CD4-positive, alpha-beta T cell (primary cell): ENCODE data around the gene TEKT3. TPM values are rescaled to one million over a fixed set of nuclear protein-coding genes. Genes with fewer than 3 reads are reported as not detected.

ENCODE experiments used
- ATAC-seq: fragments of 200-7000 bp; cut with Tn5 transposase; one replicate; pipeline ENCODE4 v1.10.0; 2022; ENCODE audit warnings: mild to moderate bottlenecking; ENCODE audit not compliant: poor library complexity
- CTCF ChIA-PET: fragments of 350-600 bp; sonication (Branson Sonifier 250); formaldehyde crosslinking; loops from one replicate; lab custom pipeline; 2021; ENCODE audit warnings: antibody characterized with exemption, inconsistent platforms; lab: Charles Lee
- POLR2A ChIA-PET: fragments of 350-600 bp; sonication (Branson Sonifier 250); formaldehyde crosslinking; loops from one replicate; lab custom pipeline; 2021; ENCODE audit warnings: antibody characterized with exemption, inconsistent platforms; lab: Charles Lee
- DNase-seq, 14 experiments: peaks; one replicate each; pipeline ENCODE4 v3.0.0-alpha.2; 2013 to 2020; ENCODE audit warnings: mixed read lengths in 2 of 14
- H3K27ac ChIP-seq, 2 donors: one replicate each; pipeline versions ENCODE4 v1.5.1 to v1.7.0; 2013; ENCODE audit warnings: low read length in 2 of 2, low read depth in 1 of 2, mild to moderate bottlenecking in 1 of 2
- H3K27me3 ChIP-seq, 2 experiments: 1 replicate in 1 of 2; 2 replicates in 1 of 2; pipeline versions ENCODE4 v1.6.1 to v1.7.0; 2013; ENCODE audit warnings: low read length in 2 of 2, control low read depth in 1 of 2, mild to moderate bottlenecking in 1 of 2, moderate library complexity in 1 of 2; ENCODE audit not compliant: insufficient read depth in 2 of 2, control insufficient read depth in 1 of 2
- H3K36me3 ChIP-seq: one replicate; pipeline ENCODE4 v1.6.1; 2013; ENCODE audit warnings: low read length, control low read depth; ENCODE audit not compliant: insufficient read depth
- H3K4me1 ChIP-seq: one replicate; pipeline ENCODE4 v1.6.1; 2013; ENCODE audit warnings: low read length, control low read depth; ENCODE audit not compliant: insufficient read depth
- H3K4me3 ChIP-seq: one replicate; pipeline ENCODE4 v1.5.1; 2013; ENCODE audit warnings: mild to moderate bottlenecking, low read length, moderate library complexity
- H3K9me3 ChIP-seq, 2 experiments: 1 replicate in 1 of 2; 2 replicates in 1 of 2; pipeline versions ENCODE4 v1.6.1 to v1.7.0; 2013; ENCODE audit warnings: low read length in 2 of 2, mild to moderate bottlenecking in 2 of 2, control low read depth in 1 of 2, moderate library complexity in 1 of 2; ENCODE audit not compliant: control insufficient read depth in 1 of 2, insufficient read depth in 1 of 2
- H3K27ac Mint-ChIP-seq: one replicate; pipeline ENCODE4 v1.8.0; 2020; ENCODE audit warnings: mixed read lengths
- H3K27me3 Mint-ChIP-seq: one replicate; pipeline ENCODE4 v1.8.0; 2021; ENCODE audit warnings: mixed read lengths
- H3K36me3 Mint-ChIP-seq: one replicate; pipeline ENCODE4 v1.8.0; 2021; ENCODE audit warnings: low read depth, mixed read lengths
- H3K4me1 Mint-ChIP-seq: one replicate; pipeline ENCODE4 v1.8.0; 2021; ENCODE audit warnings: low read depth, mixed read lengths
- H3K4me3 Mint-ChIP-seq: one replicate; pipeline ENCODE4 v1.8.0; 2020; ENCODE audit warnings: mild to moderate bottlenecking, mixed read lengths
- H3K9me3 Mint-ChIP-seq: one replicate; pipeline ENCODE4 v1.8.0; 2020; ENCODE audit warnings: mixed read lengths
- CTCF ChIP-seq: fragments of 200-600 bp; IDR thresholded peaks from one replicate; pipeline ENCODE4 v1.8.0; 2022; ENCODE audit warnings: antibody characterized with exemption, mild to moderate bottlenecking
- intact Hi-C, 2 experiments: fragments of 100-400 bp; cut with DNase I in 1 of 2; cut with micrococcal nuclease in 1 of 2; formaldehyde crosslinking; loops; one replicate each; pipeline versions ENCODE4 v1.15.1 to v1.9.0; 2023 to 2025; cut with DNase I, micrococcal nuclease
- total RNA-seq, 174 experiments: library from RNA in 2 of 174; stranded (reverse) in 2 of 174; gene quantifications; one replicate each; pipeline ENCODE4 v1.2.3 and lab custom pipeline; 2021 to 2026

The TEKT3 gene
- total RNA-seq, 2 experiments from 2014 or later: not detected

- H3K36me3 ChIP-seq: no peaks in the 10 kb centered on the region
- H3K9me3 ChIP-seq: no peaks in the 10 kb centered on the region
- Mint-ChIP-seq H3K36me3 (no peaks in the 10 kb centered on the region), H3K4me3 (no peak overlapping the region), H3K27me3 (peaks cover 44% of the 10 kb centered on the region), H3K4me1 (no peaks in the 10 kb centered on the region), H3K27ac (no peak overlapping the region), H3K9me3 (no peaks in the 10 kb centered on the region)
- intact Hi-C loops: no loop called here
- POLR2A ChIA-PET: no interaction called here
- peaks cover 23% of the 10 kb centered on the region in 2 experiments for H3K27me3 ChIP-seq
- ATAC-seq: no peak
- CTCF ChIA-PET: no interaction called here
- H3K4me3 ChIP-seq: no peak overlapping the region
- TF ChIP-seq CTCF: no peak
- no peak for DNase-seq
- no peaks in the 10 kb centered on the region for H3K4me1 ChIP-seq
- no peak overlapping the region for H3K27ac ChIP-seq
Observed at GRCh38 chr17:15268461-15268860, 72.9 kb downstream of the TEKT3 start.

GRCh38 chr17:15267996-15268395 lies 73.4 kb downstream of the TEKT3 start:
- Mint-ChIP-seq H3K27ac (no peak overlapping the region), H3K36me3 (no peaks in the 10 kb centered on the region), H3K9me3 (no peaks in the 10 kb centered on the region), H3K4me1 (no peaks in the 10 kb centered on the region), H3K4me3 (no peak overlapping the region), H3K27me3 (peaks cover 47% of the 10 kb centered on the region)
- Histone ChIP-seq H3K9me3 (peaks cover 0 to 3% of the 10 kb centered on the region in 2 experiments), H3K36me3 (no peaks in the 10 kb centered on the region), H3K4me3 (no peak overlapping the region), H3K27ac (no peak overlapping the region), H3K27me3 (peaks cover 26 to 27% of the 10 kb centered on the region in 2 experiments), H3K4me1 (no peaks in the 10 kb centered on the region)
- POLR2A ChIA-PET: no interaction called here
- intact Hi-C loops: no loop called here
- CTCF ChIA-PET: no interaction called here
- no peak for TF ChIP-seq CTCF
- no peak for ATAC-seq
- no peak for DNase-seq

GRCh38 chr17:15266325-15267125 lies 74.9 kb downstream of the TEKT3 start:
- no peak overlapping the region for H3K27ac ChIP-seq
- no peak overlapping the region for H3K4me3 Mint-ChIP-seq
- POLR2A ChIA-PET: no interaction called here
- H3K36me3 ChIP-seq: no peaks in the 10 kb centered on the region
- no peak for DNase-seq
- H3K27ac Mint-ChIP-seq: no peak overlapping the region
- no peak overlapping the region for H3K4me3 ChIP-seq
- no peak for TF ChIP-seq CTCF
- ATAC-seq: no peak
- CTCF ChIA-PET: no interaction called here
- intact Hi-C loops: no loop called here
- no peaks in the 10 kb centered on the region for H3K4me1 Mint-ChIP-seq
- peaks cover 39 to 41% of the 10 kb centered on the region in 2 experiments for H3K27me3 ChIP-seq
- H3K27me3 Mint-ChIP-seq: peaks cover 60% of the 10 kb centered on the region
- H3K36me3 Mint-ChIP-seq: no peaks in the 10 kb centered on the region
- H3K9me3 Mint-ChIP-seq: no peaks in the 10 kb centered on the region
- peaks cover 8% of the 10 kb centered on the region for H3K4me1 ChIP-seq
- peaks cover 0 to 7% of the 10 kb centered on the region in 2 experiments for H3K9me3 ChIP-seq
